Nephron (organoid): Measurements from ENCODE around the gene SLC25A34.

Experiments
- H3K27ac Mint-ChIP-seq, 3 experiments: 2 replicates each; pipeline ENCODE4 v1.8.0; 2020; ENCODE audit warnings: mixed read lengths in 3 of 3, mild to moderate bottlenecking in 2 of 3, moderate library complexity in 1 of 3
- H3K27me3 Mint-ChIP-seq: 2 replicates; pipeline ENCODE4 v1.8.0; 2021; ENCODE audit warnings: low read depth, mild to moderate bottlenecking, moderate library complexity, mixed read lengths
- H3K36me3 Mint-ChIP-seq: 2 replicates; pipeline ENCODE4 v1.8.0; 2020; ENCODE audit warnings: low read depth, mixed read lengths
- H3K4me1 Mint-ChIP-seq: 2 replicates; pipeline ENCODE4 v1.8.0; 2020; ENCODE audit warnings: mixed read lengths
- H3K4me3 Mint-ChIP-seq, 3 experiments: 2 replicates each; pipeline ENCODE4 v1.8.0; 2020; ENCODE audit warnings: mild to moderate bottlenecking in 3 of 3, mixed read lengths in 3 of 3, moderate library complexity in 2 of 3
- H3K9me3 Mint-ChIP-seq: 2 replicates; pipeline ENCODE4 v1.8.0; 2020; ENCODE audit warnings: mixed read lengths
- TF ChIP-seq, protein P1 (sequence below), 3 experiments: fragments of 200-600 bp; sonication (generic); IDR thresholded peaks; one replicate each; pipeline ENCODE4 v1.5.0; 2021; ENCODE audit warnings: antibody characterized with exemption in 3 of 3; ENCODE audit not compliant: unreplicated experiment in 3 of 3

SLC25A34 gene

DNA sequence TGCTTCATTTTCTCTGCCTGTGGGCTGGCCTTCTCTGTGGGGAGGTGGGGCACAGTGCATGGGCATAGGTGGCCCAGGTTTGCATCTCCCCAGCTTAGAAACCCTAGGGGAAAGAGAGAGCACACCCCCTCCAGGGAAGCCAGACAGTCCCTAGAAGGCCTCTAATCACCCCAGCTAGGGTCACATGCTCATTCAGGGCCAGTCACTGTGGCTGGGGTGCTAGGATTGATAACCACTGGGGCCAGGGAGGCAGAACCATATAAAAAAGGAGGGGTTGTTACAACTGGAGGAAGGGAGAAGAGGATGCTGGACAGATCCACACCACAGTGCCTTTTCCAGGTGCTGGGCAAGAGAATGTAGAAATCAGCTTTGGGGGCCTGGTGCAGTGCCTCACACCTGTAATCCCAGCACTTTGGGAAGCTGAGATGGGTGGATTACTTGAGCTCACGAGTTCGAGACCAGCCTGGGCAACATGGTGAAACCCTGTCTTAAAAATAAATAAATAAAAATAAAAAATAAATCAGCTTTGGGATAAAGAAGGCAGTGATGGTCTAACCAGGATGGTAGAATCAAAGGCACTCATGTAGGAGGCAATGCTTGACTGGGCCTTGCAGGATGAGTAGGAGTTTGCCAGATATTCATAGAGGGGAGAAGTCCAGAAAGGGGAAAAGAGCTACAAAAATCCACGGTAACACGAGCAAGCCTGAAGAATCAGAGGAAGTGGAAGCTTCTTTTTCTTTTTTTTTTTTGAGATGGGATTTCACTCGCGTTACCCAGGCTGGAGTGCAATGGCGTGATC is 42.0 kb downstream of the SLC25A34 start:
- H3K9me3 Mint-ChIP-seq: no peaks in the 10 kb centered on the region
- H3K4me3 Mint-ChIP-seq: no peak overlapping the region
- TF ChIP-seq, protein P1, sequence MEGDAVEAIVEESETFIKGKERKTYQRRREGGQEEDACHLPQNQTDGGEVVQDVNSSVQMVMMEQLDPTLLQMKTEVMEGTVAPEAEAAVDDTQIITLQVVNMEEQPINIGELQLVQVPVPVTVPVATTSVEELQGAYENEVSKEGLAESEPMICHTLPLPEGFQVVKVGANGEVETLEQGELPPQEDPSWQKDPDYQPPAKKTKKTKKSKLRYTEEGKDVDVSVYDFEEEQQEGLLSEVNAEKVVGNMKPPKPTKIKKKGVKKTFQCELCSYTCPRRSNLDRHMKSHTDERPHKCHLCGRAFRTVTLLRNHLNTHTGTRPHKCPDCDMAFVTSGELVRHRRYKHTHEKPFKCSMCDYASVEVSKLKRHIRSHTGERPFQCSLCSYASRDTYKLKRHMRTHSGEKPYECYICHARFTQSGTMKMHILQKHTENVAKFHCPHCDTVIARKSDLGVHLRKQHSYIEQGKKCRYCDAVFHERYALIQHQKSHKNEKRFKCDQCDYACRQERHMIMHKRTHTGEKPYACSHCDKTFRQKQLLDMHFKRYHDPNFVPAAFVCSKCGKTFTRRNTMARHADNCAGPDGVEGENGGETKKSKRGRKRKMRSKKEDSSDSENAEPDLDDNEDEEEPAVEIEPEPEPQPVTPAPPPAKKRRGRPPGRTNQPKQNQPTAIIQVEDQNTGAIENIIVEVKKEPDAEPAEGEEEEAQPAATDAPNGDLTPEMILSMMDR (IDR thresholded peaks at IDR 0.05; ENCODE audit: unreplicated experiment in 3 of 3): no peak
- H3K36me3 Mint-ChIP-seq: peaks cover 62% of the 10 kb centered on the region
- no peaks in the 10 kb centered on the region for H3K27me3 Mint-ChIP-seq
- H3K27ac Mint-ChIP-seq: no peak overlapping the region
- no peaks in the 10 kb centered on the region for H3K4me1 Mint-ChIP-seq

DNA sequence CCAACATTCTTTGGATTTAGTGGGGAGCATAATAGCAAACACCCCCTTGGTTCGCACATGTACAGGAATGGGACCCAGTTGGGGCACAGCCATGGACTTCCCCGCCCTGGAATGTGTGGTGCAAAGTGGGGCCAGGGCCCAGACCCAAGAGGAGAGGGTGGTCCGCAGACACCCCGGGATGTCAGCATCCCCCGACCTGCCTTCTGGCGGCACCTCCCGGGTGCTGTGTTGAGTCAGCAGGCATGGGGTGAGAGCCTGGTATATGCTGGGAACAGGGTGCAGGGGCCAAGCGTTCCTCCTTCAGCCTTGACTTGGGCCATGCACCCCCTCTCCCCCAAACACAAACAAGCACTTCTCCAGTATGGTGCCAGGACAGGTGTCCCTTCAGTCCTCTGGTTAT is 49.6 kb downstream of the SLC25A34 start:
- Mint-ChIP-seq H3K4me3 (no peak overlapping the region), H3K9me3 (no peaks in the 10 kb centered on the region), H3K4me1 (peaks cover 6% of the 10 kb centered on the region), H3K36me3 (peaks cover 23% of the 10 kb centered on the region), H3K27ac (no peak overlapping the region), H3K27me3 (no peaks in the 10 kb centered on the region)
- TF ChIP-seq, protein P1 (IDR thresholded peaks at IDR 0.05; ENCODE audit: unreplicated experiment in 3 of 3): no peak

DNA sequence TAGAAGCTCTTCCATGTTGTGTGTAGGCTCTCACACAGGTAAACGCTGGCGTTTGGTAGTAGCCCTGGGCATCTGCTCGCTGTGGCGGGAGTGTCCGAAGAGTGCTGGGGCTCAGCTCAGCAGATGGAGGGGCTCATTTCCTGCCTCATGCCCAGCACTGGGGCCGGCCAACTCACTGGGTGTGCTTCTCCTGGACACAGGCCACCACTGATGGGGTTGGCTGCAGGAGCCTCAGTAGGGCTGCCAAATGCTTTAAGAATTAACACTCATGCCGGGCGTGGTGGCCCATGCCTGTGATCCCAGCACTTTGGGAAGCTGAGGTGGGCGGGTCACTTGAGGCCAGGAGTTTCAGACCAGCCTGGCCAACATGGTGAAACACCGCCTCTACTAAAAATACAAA is 50.5 kb downstream of the SLC25A34 start:
- H3K27me3 Mint-ChIP-seq: no peaks in the 10 kb centered on the region
- H3K36me3 Mint-ChIP-seq: peaks cover 18% of the 10 kb centered on the region
- H3K4me3 Mint-ChIP-seq: no peak overlapping the region
- peak overlapping the region in 2 of 3 experiments; percentile 38 to 46 for H3K27ac Mint-ChIP-seq
- TF ChIP-seq, protein P1 (IDR thresholded peaks at IDR 0.05; ENCODE audit: unreplicated experiment in 3 of 3): no peak
- no peaks in the 10 kb centered on the region for H3K9me3 Mint-ChIP-seq
- peaks cover 6% of the 10 kb centered on the region for H3K4me1 Mint-ChIP-seq

DNA sequence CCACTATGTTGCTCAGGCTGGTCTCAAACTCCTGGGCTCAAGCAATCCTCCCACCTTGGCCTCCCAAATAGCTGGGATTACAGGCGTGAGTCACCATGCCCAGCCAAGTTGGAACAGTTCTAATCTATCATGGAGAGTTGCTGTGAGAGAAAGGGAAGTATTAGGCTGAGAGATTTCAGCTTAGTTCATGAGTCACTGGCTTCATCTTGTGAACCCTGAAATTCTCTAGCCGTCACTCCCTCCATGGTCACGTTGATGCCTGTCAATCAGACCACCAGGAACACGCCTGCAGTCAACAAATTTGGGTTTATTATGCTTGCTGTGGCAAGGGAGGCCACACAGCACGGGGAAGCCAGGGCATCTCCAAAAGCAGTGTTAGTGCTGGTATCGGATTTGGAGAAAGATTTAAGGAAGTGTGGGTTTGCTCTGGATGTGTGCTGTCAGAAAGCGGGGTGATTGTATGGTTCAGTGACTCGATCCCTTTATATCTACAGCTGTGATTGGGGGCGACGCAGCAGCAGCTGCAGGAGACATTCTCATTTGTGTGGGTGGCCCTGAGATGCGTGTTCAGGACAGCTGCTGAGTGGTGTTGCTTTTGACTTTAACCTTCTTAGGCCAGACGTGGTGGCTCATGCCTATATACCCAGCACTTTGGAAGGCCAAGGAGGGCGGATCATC is 52.7 kb downstream of the SLC25A34 start:
- Mint-ChIP-seq H3K27ac (peak overlapping the region in 2 of 3 experiments; percentile 11 to 25), H3K36me3 (peaks cover 15% of the 10 kb centered on the region), H3K4me3 (no peak overlapping the region), H3K27me3 (peaks cover 4% of the 10 kb centered on the region), H3K9me3 (no peaks in the 10 kb centered on the region), H3K4me1 (peaks cover 16% of the 10 kb centered on the region)
- TF ChIP-seq, protein P1 (IDR thresholded peaks at IDR 0.05; ENCODE audit: unreplicated experiment in 3 of 3): no peak
